Measurements from ENCODE around the gene CDKL2. TPM values are rescaled to one million over a fixed set of nuclear protein-coding genes. Genes with fewer than 3 reads are reported as not detected.
"Not testable (repeated sequence)": the region's sequence is repeated elsewhere in the genome, so short reads cannot be mapped to it uniquely, and the experiment has no call there.

Gene CDKL2
- total and polyA plus RNA-seq, 2 donors (not counting 1 experiment from before 2014, with no cell fraction given), result 0.40 to 2.3 TPM

- no peak overlapping the region for H2AFZ ChIP-seq (ENCODE audit: low read length)
- TF ChIP-seq EZH2 (IDR thresholded peaks at IDR 0.05; ENCODE audit: low read length, missing control alignments) (no peak), CTCF (conservative IDR thresholded peaks at IDR 0.05 in 1 of 2, IDR thresholded peaks at IDR 0.05 in 1 of 2; ENCODE audit: low read depth in 1 of 2, low read length in 2 of 2) (no peak)
- no peak overlapping the region for H3K4me3 ChIP-seq (replicated peaks in 1 of 4; ENCODE audit: control extremely low read depth in 1 of 4, insufficient read depth in 1 of 4, low read depth in 3 of 4, low read length in 4 of 4)
- no peak overlapping the region for H3K9ac ChIP-seq (ENCODE audit: insufficient read depth, low read length)
- no peaks in the 10 kb centered on the region for H3K36me3 ChIP-seq (ENCODE audit: control insufficient read depth, insufficient read depth, low read length)
- H3K27ac ChIP-seq (ENCODE audit: insufficient read depth, low read length), result no peak overlapping the region
- H3K9me3 ChIP-seq (ENCODE audit: control insufficient read depth, insufficient read depth, low read depth, low read length), result no peaks in the 10 kb centered on the region
- DNase-seq (ENCODE audit: low read depth in 2 of 2), result no peak
- no peaks in the 10 kb centered on the region for H3K27me3 ChIP-seq (ENCODE audit: control insufficient read depth, insufficient read depth, low read length)
- H3K4me1 ChIP-seq (ENCODE audit: control insufficient read depth, extremely low read depth, insufficient read depth, low read length), result no peaks in the 10 kb centered on the region
- no peaks in the 10 kb centered on the region for H3K79me2 ChIP-seq (ENCODE audit: control insufficient read depth, insufficient read depth, low read length)
- no peaks in the 10 kb centered on the region for H4K20me1 ChIP-seq (ENCODE audit: control insufficient read depth, extremely low read depth, insufficient read depth, low read length)
- no peak overlapping the region for H3K4me2 ChIP-seq (ENCODE audit: extremely low read depth, insufficient read depth, low read length)
Observed at GRCh38 chr4:75544870-75545269, 85.5 kb downstream of the CDKL2 start.

DNA sequence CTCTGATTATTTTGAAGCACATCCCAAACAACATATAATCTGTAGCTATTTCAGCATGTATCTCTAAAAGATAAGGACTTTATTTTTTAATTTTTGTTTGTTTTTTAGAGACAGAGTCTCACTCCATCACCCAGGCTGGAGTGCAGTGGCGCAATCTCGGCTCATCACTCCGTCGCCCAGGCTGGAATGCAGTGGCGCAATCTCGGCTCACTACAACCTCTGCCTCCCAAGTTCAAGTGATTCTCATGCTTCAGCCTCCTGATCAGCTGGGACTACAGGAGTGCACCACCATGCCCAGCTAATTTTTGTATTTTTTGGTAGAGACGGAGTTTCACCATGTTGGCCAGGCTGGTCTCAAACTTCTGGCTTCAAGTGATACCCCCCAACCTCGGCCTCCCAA is 86.1 kb downstream of the CDKL2 start:
- not testable (repeated sequence) for H3K36me3 ChIP-seq (ENCODE audit: control insufficient read depth, insufficient read depth, low read length); H3K27ac ChIP-seq (ENCODE audit: insufficient read depth, low read length); H2AFZ ChIP-seq (ENCODE audit: low read length); H3K9me3 ChIP-seq (ENCODE audit: control insufficient read depth, insufficient read depth, low read depth, low read length); H3K4me3 ChIP-seq (replicated peaks in 1 of 4; ENCODE audit: control extremely low read depth in 1 of 4, insufficient read depth in 1 of 4, low read depth in 3 of 4, low read length in 4 of 4); H3K4me1 ChIP-seq (ENCODE audit: control insufficient read depth, extremely low read depth, insufficient read depth, low read length); H3K4me2 ChIP-seq (ENCODE audit: extremely low read depth, insufficient read depth, low read length); H3K27me3 ChIP-seq (ENCODE audit: control insufficient read depth, insufficient read depth, low read length); H3K79me2 ChIP-seq (ENCODE audit: control insufficient read depth, insufficient read depth, low read length); H3K9ac ChIP-seq (ENCODE audit: insufficient read depth, low read length); H4K20me1 ChIP-seq (ENCODE audit: control insufficient read depth, extremely low read depth, insufficient read depth, low read length)
- peak in 1 of 2 donors; percentile 14 for DNase-seq (ENCODE audit: low read depth in 2 of 2)

GRCh38 chr4:75542824-75543223 is 87.5 kb downstream of the CDKL2 start:
- no peak overlapping the region for H3K9ac ChIP-seq (ENCODE audit: insufficient read depth, low read length)
- peak; percentile 10 to 95 for DNase-seq (ENCODE audit: low read depth in 2 of 2)
- no peak overlapping the region for H3K27ac ChIP-seq (ENCODE audit: insufficient read depth, low read length)

DNA sequence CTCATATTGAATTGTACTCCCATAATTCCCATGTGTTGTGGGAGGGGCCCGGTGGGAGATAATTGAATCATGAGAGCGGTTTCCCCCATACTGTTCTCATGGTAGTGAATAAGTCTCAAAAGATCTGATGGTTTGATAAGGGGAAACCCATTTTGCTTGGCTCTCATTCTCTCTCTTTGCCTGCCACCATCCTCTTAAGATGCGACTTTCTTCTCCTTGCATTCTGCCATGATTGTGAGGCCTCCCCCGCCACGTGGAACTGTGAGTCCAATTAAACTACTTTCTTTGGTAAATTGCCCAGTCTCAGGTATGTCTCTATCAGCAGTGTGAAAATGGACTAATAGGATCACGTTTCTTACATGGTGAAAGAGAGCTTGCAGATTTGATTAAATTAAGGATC is 93.0 kb downstream of the CDKL2 start:
- not testable (repeated sequence) for H3K27me3 ChIP-seq (ENCODE audit: control insufficient read depth, insufficient read depth, low read length); H3K27ac ChIP-seq (ENCODE audit: insufficient read depth, low read length); H4K20me1 ChIP-seq (ENCODE audit: control insufficient read depth, extremely low read depth, insufficient read depth, low read length); H3K4me3 ChIP-seq (replicated peaks in 1 of 4; ENCODE audit: control extremely low read depth in 1 of 4, insufficient read depth in 1 of 4, low read depth in 3 of 4, low read length in 4 of 4); H3K36me3 ChIP-seq (ENCODE audit: control insufficient read depth, insufficient read depth, low read length); H2AFZ ChIP-seq (ENCODE audit: low read length); H3K9ac ChIP-seq (ENCODE audit: insufficient read depth, low read length); H3K4me2 ChIP-seq (ENCODE audit: extremely low read depth, insufficient read depth, low read length); H3K79me2 ChIP-seq (ENCODE audit: control insufficient read depth, insufficient read depth, low read length); H3K9me3 ChIP-seq (ENCODE audit: control insufficient read depth, insufficient read depth, low read depth, low read length); DNase-seq (ENCODE audit: low read depth in 2 of 2); H3K4me1 ChIP-seq (ENCODE audit: control insufficient read depth, extremely low read depth, insufficient read depth, low read length)

More at GRCh38 chr4:75542824-75543223, 87.5 kb downstream of the CDKL2 start:
- Histone ChIP-seq H3K4me1 (ENCODE audit: control insufficient read depth, extremely low read depth, insufficient read depth, low read length) (no peaks in the 10 kb centered on the region), H3K4me3 (replicated peaks in 1 of 4; ENCODE audit: control extremely low read depth in 1 of 4, insufficient read depth in 1 of 4, low read depth in 3 of 4, low read length in 4 of 4) (no peak overlapping the region), H3K36me3 (ENCODE audit: control insufficient read depth, insufficient read depth, low read length) (no peaks in the 10 kb centered on the region), H3K9me3 (ENCODE audit: control insufficient read depth, insufficient read depth, low read depth, low read length) (no peaks in the 10 kb centered on the region), H3K79me2 (ENCODE audit: control insufficient read depth, insufficient read depth, low read length) (no peaks in the 10 kb centered on the region), H2AFZ (ENCODE audit: low read length) (no peak overlapping the region), H4K20me1 (ENCODE audit: control insufficient read depth, extremely low read depth, insufficient read depth, low read length) (no peaks in the 10 kb centered on the region), H3K4me2 (ENCODE audit: extremely low read depth, insufficient read depth, low read length) (no peak overlapping the region), H3K27me3 (ENCODE audit: control insufficient read depth, insufficient read depth, low read length) (no peaks in the 10 kb centered on the region)
- no peak for TF ChIP-seq CTCF (conservative IDR thresholded peaks at IDR 0.05 in 1 of 2, IDR thresholded peaks at IDR 0.05 in 1 of 2; ENCODE audit: low read depth in 1 of 2, low read length in 2 of 2)
- no peak for TF ChIP-seq EZH2 (IDR thresholded peaks at IDR 0.05; ENCODE audit: low read length, missing control alignments)

DNA sequence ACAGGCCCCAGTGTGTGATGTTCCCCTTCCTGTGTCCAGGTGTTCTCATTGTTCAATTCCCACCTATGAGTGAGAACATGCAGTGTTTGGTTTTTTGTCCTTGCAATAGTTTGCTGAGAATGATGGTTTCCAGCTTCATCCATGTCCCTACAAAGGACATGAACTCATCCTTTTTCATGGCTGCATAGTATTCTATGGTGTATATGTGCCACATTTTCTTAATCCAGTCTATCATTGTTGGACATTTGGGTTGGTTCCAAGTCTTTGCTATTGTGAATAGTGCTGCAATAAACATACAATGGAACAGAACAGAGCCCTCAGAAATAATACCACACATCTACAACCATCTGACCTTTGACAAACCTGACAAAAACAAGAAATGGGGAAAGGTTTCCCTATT is 96.4 kb downstream of the CDKL2 start:
- not testable (repeated sequence) for H3K4me3 ChIP-seq (replicated peaks in 1 of 4; ENCODE audit: control extremely low read depth in 1 of 4, insufficient read depth in 1 of 4, low read depth in 3 of 4, low read length in 4 of 4); H3K27ac ChIP-seq (ENCODE audit: insufficient read depth, low read length); H3K27me3 ChIP-seq (ENCODE audit: control insufficient read depth, insufficient read depth, low read length); H3K9ac ChIP-seq (ENCODE audit: insufficient read depth, low read length); H3K79me2 ChIP-seq (ENCODE audit: control insufficient read depth, insufficient read depth, low read length); H3K4me1 ChIP-seq (ENCODE audit: control insufficient read depth, extremely low read depth, insufficient read depth, low read length); H2AFZ ChIP-seq (ENCODE audit: low read length); DNase-seq (ENCODE audit: low read depth in 2 of 2); H4K20me1 ChIP-seq (ENCODE audit: control insufficient read depth, extremely low read depth, insufficient read depth, low read length); H3K9me3 ChIP-seq (ENCODE audit: control insufficient read depth, insufficient read depth, low read depth, low read length); H3K4me2 ChIP-seq (ENCODE audit: extremely low read depth, insufficient read depth, low read length); H3K36me3 ChIP-seq (ENCODE audit: control insufficient read depth, insufficient read depth, low read length)
